AG20443 (cell line): ENCODE data around the gene BTBD2.

ENCODE experiments used
- DNase-seq: peaks from one replicate; pipeline ENCODE4 v3.0.0; 2012; ENCODE audit warnings: low spot score, mixed read lengths

The BTBD2 gene

DNA sequence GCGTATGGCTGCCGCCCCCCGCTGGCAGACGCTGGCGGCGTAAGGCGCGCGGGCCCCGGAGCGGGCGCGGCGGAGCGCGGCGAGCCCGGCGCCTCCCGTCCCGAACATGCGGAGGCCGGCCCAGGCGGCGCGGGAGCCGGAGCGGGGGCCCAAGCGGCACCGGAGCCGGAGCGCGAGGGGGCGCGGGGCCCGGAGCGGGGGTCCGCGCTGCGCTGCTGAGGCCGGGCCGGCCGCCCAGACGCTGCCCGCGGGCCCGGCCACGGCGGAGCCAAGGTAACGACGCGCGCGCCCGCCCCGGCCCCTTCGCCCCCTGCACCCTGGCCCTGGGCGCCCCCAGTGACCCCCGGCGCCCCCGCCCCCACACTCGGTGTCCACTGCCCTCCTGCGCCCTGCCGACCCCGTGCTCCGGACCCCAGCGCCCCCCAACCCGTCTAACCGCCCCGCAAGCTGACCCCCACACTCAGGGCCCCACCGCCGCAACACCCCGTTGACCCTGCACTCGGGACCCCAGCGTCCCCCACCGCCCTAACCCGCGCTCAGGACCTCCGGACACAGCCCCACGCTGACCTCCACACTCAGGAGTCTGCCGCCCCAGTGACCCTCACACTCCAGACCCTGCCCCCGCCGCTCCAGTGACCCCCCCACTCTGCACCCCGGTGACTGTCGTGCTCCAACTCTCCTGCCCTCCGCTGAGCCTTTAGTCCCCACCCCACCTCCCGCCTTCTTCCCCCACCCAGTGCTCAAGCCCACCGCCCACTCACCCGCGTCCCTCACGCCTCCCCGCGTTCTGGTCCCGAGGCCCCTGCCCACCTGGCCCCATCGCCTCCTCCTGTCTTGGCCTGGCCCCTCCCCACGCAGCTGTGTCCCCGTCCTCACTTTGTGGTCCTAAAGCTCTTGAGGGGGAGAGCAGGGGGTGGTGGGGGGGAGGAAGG lies 74.1 kb downstream of the BTBD2 start, which contains the start of gene CSNK1G2:
Gene CSNK1G2, plus strand, starts transcription at position 27 of the 932 bp plus-strand sequence. CDS start 28,601 bp downstream, outside the sequence.
- no peak for DNase-seq

DNA sequence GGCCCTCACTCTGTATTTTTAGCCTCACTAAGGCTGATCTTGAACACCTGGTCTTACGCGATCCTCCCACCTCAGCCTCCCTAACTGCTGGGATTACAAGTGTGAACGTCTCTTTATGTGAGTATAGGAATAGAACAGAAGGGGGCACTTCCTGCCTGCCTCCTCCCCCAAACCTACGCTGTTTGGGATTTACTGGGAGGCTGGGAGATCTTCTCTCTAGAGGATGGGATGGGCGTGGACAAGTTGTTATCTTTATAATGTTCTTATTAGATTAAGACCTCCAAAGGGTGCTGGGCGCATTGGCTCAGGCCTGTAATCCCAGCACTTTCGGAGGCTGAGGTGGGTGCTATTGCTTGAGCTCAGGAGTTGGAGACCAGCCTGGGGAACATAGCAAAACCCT lies 77.4 kb downstream of the BTBD2 start:
- DNase-seq = no peak

DNA sequence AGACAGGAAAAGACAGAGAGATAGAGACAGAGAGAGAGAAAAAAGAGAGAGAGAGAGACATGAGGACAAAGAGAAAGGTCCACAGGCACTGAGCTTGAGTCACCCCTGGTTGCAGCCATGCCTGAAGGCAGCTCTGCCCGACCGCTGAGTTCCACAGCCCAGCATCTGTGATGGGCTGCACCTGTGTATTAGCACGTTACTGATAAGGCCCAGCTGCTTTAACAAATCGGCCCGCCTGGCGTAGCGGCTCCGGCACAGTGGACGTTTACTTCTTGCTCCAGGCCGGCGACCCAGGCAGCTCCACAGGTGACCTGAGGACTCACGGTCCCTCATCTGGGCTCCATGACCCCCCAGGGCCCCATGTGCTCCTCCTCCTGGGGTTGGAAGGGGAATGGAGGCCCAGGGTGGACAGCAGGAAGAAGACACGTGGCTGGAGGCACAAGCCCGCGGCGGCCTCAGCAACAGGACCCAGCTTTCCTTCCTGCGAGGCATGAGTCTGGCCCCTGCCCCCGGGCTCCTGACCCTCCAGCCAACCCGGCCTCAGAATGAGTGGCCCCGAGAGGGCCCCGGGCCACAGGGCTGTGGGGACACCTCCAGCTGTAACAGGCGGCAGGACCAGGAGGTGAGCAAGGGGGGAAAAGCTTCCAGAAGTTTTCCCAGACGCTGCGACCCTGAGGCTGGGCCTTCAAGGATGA lies 78.5 kb downstream of the BTBD2 start:
- DNase-seq = no peak

GRCh38 chr19:1936430-1936829 lies 79.1 kb downstream of the BTBD2 start:
- no peak for DNase-seq

GRCh38 chr19:1935484-1936208 lies 79.9 kb downstream of the BTBD2 start:
- DNase-seq = no peak
